H1 (cell line): ENCODE results near the gene LIFR.

ENCODE experiments used
- CEBPB ChIP-seq: IDR thresholded peaks from 2 replicates; pipeline ENCODE4 v1.6.1; 2012; ENCODE audit warnings: low read depth, low read length
- EZH2 ChIP-seq: fragments of 200-600 bp; sonication (generic); IDR thresholded peaks from 2 replicates; pipeline ENCODE4 v1.7.1; 2012; ENCODE audit warnings: low read depth, mild to moderate bottlenecking, moderate library complexity, low read length, inconsistent platforms; ENCODE audit not compliant: severe bottlenecking
- POLR2A ChIP-seq, 2 experiments: IDR thresholded peaks; 1 replicate in 1 of 2; 2 replicates in 1 of 2; pipeline ENCODE4 v1.6.1; 2011; ENCODE audit warnings: low read depth in 2 of 2, low read length in 2 of 2, mild to moderate bottlenecking in 2 of 2; ENCODE audit errors: control extremely low read depth in 1 of 2
- POLR2AphosphoS5 ChIP-seq: IDR thresholded peaks from 2 replicates; pipeline ENCODE4 v1.6.1; 2011; ENCODE audit warnings: low read depth, low read length
- SIRT6 ChIP-seq: IDR thresholded peaks from one replicate; pipeline ENCODE4 v1.7.1; 2012; ENCODE audit warnings: low read length, inconsistent platforms
- SP2 ChIP-seq: IDR thresholded peaks from 2 replicates; pipeline ENCODE4 v1.6.1; 2012; ENCODE audit warnings: mild to moderate bottlenecking, low read length, inconsistent platforms
- SRF ChIP-seq: IDR thresholded peaks from 2 replicates; pipeline ENCODE4 v1.6.1; 2011; ENCODE audit warnings: mild to moderate bottlenecking, low read depth, low read length, moderate library complexity
- TAF1 ChIP-seq: IDR thresholded peaks from 2 replicates; pipeline ENCODE4 v1.6.1; 2011; ENCODE audit warnings: mild to moderate bottlenecking, low read depth, low read length
- TBP ChIP-seq: IDR thresholded peaks from 2 replicates; pipeline ENCODE4 v1.6.1; 2011; ENCODE audit warnings: low read depth, low read length, improper control_type of control experiment
- YY1 ChIP-seq: IDR thresholded peaks from 2 replicates; pipeline ENCODE4 v1.6.1; 2011; ENCODE audit warnings: low read depth, mild to moderate bottlenecking, low read length
- TF ChIP-seq, protein P1 (sequence below), 3 experiments: IDR thresholded peaks; 1 replicate in 2 of 3; 2 replicates in 1 of 3; pipeline versions ENCODE4 v1.5.1 to v1.6.1; 2011; ENCODE audit warnings: low read length in 3 of 3, mild to moderate bottlenecking in 3 of 3, inconsistent platforms in 2 of 3, low read depth in 1 of 3, moderate library complexity in 1 of 3; ENCODE audit not compliant: insufficient read depth in 1 of 3; ENCODE audit errors: control extremely low read depth in 1 of 3

DNA sequence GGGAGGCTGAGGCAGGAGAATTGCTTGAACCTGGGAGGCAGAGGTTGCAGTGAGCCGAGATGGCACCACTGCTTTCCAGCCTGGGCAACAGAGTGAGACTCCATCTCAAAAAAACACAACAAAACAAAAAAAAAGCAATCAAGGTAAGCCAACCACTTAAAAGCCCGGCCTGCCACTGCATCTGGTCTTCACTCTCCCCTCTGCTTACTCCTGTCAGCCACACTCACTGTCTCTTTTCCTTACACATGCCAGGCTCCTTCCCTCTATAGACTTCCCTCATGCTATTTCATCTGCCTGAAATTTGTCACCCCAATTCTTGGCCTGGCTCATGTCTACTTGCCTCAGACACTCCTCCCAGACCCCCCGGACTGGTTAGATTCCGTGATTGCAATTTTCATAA, 17.6 kb upstream of the LIFR start:
- no peak for TF ChIP-seq POLR2A (IDR thresholded peaks at IDR 0.05; ENCODE audit: control extremely low read depth in 1 of 2, low read depth in 2 of 2, low read length in 2 of 2)
- TF ChIP-seq, protein P1, sequence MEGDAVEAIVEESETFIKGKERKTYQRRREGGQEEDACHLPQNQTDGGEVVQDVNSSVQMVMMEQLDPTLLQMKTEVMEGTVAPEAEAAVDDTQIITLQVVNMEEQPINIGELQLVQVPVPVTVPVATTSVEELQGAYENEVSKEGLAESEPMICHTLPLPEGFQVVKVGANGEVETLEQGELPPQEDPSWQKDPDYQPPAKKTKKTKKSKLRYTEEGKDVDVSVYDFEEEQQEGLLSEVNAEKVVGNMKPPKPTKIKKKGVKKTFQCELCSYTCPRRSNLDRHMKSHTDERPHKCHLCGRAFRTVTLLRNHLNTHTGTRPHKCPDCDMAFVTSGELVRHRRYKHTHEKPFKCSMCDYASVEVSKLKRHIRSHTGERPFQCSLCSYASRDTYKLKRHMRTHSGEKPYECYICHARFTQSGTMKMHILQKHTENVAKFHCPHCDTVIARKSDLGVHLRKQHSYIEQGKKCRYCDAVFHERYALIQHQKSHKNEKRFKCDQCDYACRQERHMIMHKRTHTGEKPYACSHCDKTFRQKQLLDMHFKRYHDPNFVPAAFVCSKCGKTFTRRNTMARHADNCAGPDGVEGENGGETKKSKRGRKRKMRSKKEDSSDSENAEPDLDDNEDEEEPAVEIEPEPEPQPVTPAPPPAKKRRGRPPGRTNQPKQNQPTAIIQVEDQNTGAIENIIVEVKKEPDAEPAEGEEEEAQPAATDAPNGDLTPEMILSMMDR (IDR thresholded peaks at IDR 0.05; ENCODE audit: control extremely low read depth in 1 of 3, insufficient read depth in 1 of 3, low read depth in 1 of 3, low read length in 3 of 3), result no peak
- TF ChIP-seq TAF1, result no peak
- TF ChIP-seq SRF, result no peak
- no peak for TF ChIP-seq EZH2
- TF ChIP-seq POLR2AphosphoS5, result no peak
- TF ChIP-seq SP2, result no peak
- no peak for TF ChIP-seq SIRT6
- TF ChIP-seq YY1, result no peak
- TF ChIP-seq CEBPB, result no peak
- no peak for TF ChIP-seq TBP
